GM12873 (cell line): ENCODE results near the gene TNNT2.

ENCODE experiments used
- CTCF ChIP-seq: IDR thresholded peaks from 2 replicates; pipeline ENCODE4 v1.5.1; 2012; ENCODE audit warnings: low read depth, mild to moderate bottlenecking, moderate library complexity, low read length, control low read depth; ENCODE audit not compliant: insufficient read depth; ENCODE audit errors: missing control alignments

Gene TNNT2

GRCh38 chr1:201355471-201355870 is 22.0 kb downstream of the TNNT2 start:
- TF ChIP-seq CTCF: no peak

DNA sequence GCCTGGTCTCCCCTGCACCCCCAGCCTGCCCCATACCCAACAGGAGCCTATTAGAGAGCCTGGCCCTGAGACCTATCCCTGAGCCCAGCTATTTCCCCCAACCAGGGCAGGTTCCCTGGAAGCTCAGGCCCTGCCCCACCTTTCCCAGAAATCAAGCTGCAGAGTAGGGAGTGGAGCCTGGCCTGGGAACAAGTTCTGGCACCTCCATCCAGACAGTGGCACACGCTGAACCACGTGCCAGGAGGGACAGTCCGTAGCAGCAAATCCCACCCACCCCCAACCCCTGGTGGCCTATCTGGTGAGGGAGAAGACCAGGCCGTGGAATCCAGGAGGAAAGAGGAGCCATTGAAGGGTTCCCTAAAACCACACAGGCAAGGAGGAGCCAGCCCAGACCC is 22.6 kb downstream of the TNNT2 start:
- no peak for TF ChIP-seq CTCF

DNA sequence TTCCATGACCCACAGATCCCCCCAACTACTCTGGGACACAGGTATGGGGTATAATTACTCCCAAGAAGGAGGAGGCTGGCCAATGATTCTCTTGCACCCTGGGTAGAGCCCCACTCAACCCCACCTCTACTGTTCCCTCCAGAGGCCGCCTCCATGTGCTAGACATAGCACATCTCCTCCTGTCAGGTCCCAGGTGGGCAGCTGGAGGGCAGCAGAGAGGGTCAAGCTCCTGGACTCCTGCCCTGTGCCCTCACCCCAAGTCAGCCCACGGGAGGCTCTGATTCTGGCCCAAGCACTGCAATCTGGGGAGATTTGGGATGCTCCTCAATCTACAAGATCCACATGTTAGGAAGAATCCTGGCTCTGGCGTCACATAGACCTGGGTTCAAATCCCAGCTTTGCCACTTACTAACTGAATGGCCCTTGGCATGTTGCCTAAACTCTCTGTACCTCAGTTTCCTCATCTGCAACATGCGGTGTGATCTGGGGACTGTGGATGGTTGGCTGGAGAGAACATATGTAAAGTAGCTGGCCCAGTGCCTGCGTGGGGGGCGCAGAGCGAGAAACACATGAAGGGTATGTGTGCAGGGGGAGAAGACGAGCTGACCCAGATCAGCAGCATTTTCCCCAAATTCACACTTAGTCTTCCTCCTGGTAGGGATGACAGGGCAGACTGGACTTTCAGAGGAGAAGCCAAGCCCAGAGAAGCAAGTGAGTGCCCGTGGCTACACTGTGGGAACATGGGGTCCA is 23.2 kb downstream of the TNNT2 start:
- no peak for TF ChIP-seq CTCF

DNA sequence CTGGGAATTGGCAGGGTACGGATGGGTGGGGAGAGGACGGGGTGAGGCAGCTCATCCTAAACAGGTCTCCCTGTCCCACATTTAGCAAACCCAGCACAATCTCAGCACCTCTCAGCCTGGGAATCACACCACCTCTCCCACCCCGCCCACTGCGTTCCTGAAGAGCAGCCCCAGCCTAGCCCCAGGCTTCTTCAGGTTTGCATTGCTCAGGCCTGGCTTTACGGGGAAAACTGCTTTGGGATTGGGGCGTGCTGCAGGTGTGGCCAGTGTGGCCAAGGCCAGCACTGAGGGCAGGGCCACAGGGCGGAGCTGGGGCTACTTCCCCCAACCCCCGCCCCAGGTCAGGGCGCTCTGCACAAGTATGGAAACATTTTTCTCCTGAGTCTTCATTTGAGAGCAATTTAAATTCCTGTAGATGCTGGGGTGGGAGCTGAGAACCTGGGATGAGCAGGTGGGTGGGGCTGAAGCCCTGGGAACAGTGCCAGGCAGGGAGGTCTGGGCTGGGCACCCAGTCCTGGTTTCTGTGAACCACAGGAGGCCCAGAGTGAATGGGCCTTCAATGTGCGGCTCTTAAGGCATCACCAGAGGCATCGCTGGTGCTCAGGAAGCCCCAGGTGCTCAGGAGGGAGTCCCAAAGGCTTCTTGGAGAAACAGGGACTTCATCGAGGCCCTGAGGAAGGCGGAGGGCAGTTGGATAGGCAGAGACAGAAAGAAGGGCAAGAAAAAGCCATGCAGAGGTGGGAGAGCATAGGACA is 24.1 kb downstream of the TNNT2 start:
- TF ChIP-seq CTCF: no peak

GRCh38 chr1:201351617-201352016 is 25.9 kb downstream of the TNNT2 start:
- TF ChIP-seq CTCF: no peak

DNA sequence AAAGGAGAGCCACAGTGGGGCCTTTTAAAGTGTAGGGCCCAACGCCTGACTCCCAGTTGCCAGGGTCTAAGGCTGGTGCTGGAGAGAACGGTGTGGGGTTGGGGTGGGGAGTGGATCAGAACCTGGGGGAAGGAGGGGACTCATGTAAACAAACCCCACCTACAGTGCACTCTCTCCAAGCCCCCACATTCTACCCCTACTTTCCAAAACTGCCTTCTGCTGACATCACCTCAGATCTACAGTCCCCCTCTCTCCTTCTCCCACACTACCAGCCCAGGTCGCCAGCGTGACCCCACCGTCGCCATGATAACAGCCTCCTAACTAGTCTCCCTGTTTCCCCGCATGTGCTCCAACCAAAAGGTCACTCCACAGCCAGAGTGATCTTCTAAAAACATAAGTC is 26.6 kb downstream of the TNNT2 start:
- no peak for TF ChIP-seq CTCF

DNA sequence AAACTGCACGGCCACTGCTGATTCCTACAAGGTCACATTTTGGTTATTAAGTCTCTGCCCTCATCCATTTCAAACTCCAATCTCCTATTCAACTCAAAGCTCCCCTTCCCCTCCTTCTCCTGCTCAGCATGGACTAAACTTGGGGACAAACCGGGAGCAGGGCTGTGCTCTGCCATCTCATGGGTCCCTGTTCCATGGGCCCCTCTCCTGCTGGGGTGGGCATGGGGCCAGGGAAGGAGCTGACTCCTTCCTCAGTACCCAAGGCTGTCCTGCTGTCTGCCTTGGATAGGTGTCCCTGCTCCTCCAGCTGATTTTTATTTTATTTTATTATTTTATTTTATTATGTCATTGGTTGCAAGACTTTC is 27.1 kb downstream of the TNNT2 start:
- no peak for TF ChIP-seq CTCF
